ENCODE results near the gene S100A11. TPM values are rescaled to one million over a fixed set of nuclear protein-coding genes. Genes with fewer than 3 reads are reported as not detected.

S100A11 gene
- total RNA-seq, 1 experiment from 2014 or later: 879 TPM

DNA sequence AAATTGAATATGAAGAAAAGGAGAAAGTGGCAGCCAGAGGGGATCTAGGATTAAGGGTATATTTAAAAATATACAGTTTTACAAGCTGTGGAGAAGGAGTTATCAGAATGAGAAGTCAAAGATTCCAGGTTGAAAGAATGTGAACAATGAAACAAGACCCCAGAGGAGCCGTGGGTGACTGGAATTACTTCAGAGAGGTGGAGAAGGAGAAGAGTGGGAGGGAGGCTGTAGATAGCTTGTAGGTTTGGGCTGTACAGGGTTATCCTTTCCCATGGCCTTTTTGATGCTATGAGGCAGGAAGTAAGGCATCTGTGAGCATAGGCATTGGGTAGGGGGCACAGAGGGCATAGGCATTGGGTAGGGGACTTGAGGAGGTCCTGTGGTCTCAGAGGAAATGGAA, 5.2 kb upstream of the S100A11 start:
- DNase-seq (ENCODE audit: extremely low read depth, low read depth): no peak

DNA sequence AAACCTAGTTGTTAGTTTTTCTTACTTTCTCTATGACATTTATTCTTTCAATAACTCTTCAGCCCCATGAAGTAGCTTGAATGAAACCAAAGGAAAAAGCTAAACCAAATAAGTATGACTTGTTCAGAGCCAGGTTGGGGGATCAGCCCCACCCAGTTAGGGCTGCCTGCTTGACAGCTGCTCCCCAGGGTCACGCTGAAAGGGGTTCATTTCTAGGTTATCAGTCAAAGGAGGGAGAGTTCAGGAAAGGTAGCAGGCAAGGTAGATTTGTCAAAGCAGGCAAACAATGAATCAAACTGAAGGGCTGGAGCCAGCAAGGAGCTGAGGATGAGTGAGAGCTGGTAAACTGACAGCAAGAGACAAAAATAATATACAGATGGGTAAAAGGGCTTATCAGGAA, 3.1 kb upstream of the S100A11 start:
- DNase-seq (ENCODE audit: extremely low read depth, low read depth): no peak

- no peak for DNase-seq (ENCODE audit: extremely low read depth, low read depth)
Observed at GRCh38 chr1:152039461-152039860, 2.7 kb upstream of the S100A11 start.

DNA sequence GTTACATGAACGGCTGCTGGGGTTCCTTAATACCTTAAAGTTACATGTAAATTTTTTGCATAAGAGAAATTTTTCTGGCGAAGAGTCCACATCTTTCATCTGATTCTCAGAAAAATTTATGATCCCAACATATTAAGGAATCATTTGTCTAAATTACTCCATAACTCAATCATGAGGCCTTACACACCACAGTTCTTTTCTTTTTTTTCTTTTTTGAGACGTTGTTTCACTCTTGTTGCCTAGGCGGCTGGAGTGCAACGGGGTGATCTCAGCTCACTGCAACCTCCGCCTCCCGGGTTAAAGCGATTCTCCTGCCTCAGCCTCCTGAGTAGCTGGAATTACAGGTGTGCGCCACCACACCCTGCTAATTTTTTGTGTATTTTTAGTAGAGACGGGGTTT, 2.1 kb upstream of the S100A11 start:
- no peak for DNase-seq (ENCODE audit: extremely low read depth, low read depth)

- no peak for DNase-seq (ENCODE audit: extremely low read depth, low read depth)
Observed at GRCh38 chr1:152035539-152036266, 1.1 kb downstream of the S100A11 start.

DNA sequence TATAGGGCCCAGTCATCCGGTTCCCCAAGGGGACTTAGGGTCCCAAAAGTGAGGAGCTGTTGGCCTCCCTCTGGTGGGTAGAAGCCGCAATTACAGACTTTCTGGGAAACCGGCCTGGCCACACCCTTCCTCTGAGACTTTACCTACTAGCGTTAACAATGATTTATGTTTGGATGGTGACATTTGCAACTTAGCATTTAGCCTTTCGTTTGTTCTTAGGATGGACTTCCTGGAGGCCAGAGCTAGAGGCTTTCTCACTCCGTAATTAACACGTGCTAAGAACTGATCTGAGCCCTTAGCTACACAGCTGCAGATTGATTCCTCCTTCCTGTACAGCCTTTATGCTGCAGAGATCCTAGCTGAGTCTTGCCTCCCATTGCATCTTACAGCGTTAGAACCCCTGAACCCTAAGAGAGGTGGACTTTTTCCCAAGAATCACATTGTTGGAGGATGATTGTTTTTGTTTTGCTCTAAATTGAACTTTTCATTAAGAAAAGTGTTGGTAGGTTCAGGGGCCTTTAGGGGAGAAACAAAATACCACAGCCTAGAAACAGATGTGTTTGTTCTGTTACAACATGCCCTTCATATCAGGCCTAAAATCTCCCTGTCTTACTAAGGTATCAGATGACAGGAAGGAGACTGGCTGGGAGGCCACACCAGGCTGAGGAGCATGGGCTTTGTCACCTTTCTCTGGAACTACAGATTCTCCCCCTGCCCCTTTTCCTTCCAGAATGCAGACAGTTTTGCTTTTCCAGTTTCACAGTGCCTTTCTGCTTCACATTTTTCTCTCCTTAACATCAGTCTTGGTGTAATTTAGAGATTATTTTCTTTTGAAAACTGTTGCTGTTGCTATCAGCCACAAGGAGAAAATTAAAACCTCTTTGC, 1.9 kb downstream of the S100A11 start:
- DNase-seq (ENCODE audit: extremely low read depth, low read depth): peak; percentile 85

DNA sequence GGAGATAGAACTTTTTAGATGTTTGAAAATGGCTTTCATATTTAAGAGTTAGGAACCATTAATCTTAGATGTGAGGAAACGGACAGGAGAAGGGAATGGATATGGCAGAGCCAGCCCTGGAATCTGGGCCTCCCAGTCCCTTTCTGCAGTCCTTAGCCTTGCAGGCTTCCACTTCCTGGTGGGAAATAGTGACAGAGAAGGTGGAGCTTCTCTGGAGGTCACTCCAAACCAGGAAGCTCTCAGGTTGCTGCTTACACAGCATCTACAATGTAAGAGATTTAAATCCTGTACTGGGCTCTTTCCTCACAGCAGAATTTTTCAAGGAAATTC, 2.5 kb downstream of the S100A11 start:
- DNase-seq (ENCODE audit: extremely low read depth, low read depth): no peak

DNA sequence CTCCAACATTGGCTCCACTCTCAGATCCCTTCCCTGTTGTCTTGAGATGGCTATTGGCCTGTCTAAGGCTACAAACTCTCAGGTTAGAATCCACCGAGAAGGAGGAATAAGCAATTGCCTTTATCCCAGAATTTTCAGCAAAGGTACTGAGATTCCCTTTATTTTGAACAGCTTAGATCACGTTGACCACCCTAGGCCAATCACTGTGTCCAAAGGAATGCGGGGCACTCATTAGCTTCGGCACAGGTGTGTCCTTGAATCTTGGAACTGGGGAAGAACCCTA, 6.9 kb downstream of the S100A11 start:
- DNase-seq (ENCODE audit: extremely low read depth, low read depth): no peak

DNA sequence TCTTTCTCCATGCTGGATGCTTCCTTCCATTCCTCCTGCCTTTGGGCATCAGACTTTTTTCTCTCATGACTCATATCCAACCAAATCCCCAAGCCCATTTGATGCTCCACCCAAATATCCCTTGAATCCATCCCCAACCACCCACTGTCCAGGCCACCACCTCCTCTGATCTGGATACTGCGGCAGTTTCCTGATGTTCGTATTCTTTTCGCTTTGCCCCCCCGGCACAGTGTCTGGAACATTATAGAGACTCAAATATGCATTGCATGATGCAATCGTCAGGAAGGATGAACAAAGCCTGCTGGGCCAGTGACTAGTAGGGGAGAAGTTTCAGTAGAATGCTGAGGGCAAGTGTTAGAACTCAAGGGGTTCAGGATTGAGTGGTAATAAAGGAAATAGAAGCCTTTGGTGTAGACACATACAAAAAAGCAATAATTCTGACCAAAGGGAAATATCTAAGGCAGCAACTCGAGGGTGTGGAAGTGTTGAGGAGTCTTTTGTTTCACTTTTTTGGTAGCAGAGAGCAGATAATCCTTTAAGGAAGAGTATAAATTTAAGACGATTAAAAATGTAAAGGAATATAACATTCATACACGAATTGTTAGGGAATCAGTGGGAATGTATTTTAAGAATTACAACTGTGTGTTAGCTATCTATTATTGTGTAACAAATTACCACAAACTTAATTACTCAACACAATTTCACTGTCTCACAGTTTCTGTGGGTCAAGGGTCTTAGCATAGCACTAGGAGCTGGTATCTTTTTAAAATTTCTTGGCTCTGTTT, 7.5 kb downstream of the S100A11 start:
- DNase-seq (ENCODE audit: extremely low read depth, low read depth): peak; percentile 54

GRCh38 chr1:152026895-152027294, 9.9 kb downstream of the S100A11 start:
- no peak for DNase-seq (ENCODE audit: extremely low read depth, low read depth)

GRCh38 chr1:152024223-152024622, 12.6 kb downstream of the S100A11 start:
- DNase-seq (ENCODE audit: extremely low read depth, low read depth): no peak

- no peak for DNase-seq (ENCODE audit: extremely low read depth, low read depth)
Observed at GRCh38 chr1:152023221-152023620, 13.6 kb downstream of the S100A11 start.

GRCh38 chr1:152022474-152022873, 14.3 kb downstream of the S100A11 start:
- no peak for DNase-seq (ENCODE audit: extremely low read depth, low read depth)

GRCh38 chr1:152021569-152021968, 15.2 kb downstream of the S100A11 start:
- DNase-seq (ENCODE audit: extremely low read depth, low read depth): no peak

- no peak for DNase-seq (ENCODE audit: extremely low read depth, low read depth)
Observed at GRCh38 chr1:152020849-152021248, 16.0 kb downstream of the S100A11 start.

DNA sequence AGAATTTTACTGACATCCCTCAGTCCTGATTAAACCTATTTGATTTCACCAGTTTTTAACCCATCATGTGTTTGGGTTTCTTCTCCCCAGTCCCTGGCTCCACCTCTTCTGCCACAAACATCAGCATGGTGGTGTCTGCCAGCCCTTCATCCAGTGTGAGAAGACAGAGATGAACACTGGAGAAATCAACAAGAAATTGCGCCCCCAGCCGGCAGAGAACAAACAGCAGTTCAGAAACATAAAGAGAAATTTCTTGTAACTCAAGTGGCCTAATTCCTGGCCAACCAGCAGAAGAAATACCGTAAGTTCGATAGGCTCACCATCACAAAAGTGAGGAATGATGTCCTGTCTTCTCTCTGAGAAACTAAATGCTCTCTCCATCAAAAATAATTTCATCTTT, 18.3 kb downstream of the S100A11 start:
- no peak for DNase-seq (ENCODE audit: extremely low read depth, low read depth)

DNA sequence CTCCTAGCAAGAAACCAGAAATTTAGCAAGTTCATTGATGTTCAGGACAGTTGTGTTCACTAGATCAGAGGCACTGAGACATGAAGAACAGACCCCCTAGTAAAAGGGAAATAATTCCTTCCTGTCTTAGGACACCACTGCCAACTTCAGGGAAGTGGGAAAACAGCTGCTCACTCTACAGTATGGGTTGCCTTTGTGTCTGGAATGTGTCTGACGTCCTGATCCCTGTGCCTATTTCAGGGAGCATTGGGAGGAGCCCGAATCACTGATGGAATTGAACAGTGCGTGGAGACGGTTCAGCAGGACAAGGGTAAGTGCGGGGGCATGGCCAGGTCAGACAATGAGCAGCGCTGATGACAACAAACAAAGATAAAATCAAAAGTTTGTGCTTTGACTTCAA, 21.0 kb downstream of the S100A11 start:
- no peak for DNase-seq (ENCODE audit: extremely low read depth, low read depth)

DNA sequence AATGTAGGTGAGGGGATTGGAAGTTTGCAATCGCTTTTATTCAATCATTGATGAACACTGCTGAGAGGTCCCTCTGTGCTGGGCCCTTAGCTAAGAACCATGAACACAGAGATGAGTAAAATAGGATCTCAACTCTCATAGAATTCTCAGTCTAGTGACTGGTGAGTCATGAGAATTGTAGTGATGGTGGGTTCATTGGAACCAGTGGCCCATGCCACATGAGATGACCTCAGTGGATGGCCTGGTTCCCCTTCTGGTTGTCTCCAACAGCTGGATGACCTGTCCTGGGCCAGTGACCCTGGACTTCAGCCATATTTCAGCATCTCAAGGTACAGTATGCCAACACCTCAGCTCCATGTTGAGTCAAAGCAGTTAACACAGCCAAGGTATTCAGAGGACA, 21.9 kb downstream of the S100A11 start:
- no peak for DNase-seq (ENCODE audit: extremely low read depth, low read depth)

GRCh38 chr1:152013664-152014237, 23.1 kb downstream of the S100A11 start:
- DNase-seq (ENCODE audit: extremely low read depth, low read depth): no peak

GRCh38 chr1:152009691-152010090, 27.1 kb downstream of the S100A11 start:
- no peak for DNase-seq (ENCODE audit: extremely low read depth, low read depth)

GRCh38 chr1:152007047-152007446, 29.8 kb downstream of the S100A11 start:
- DNase-seq (ENCODE audit: extremely low read depth, low read depth): no peak

Data from NCI-H460 (cell line).